Esophagus muscularis mucosa (tissue), 3 donors: ENCODE data around the gene TLR2.

Experiments used
- CTCF ChIP-seq, 3 experiments: fragments of 200-600 bp in 2 of 3; fragments of 450-650 bp in 1 of 3; sonication (generic) in 2 of 3; IDR thresholded peaks; one replicate each; pipeline ENCODE4 v1.5.1; 2017 to 2019; ENCODE audit warnings: antibody characterized with exemption in 3 of 3, mild to moderate bottlenecking in 2 of 3, moderate library complexity in 1 of 3
- POLR2A ChIP-seq: fragments of 450-650 bp; IDR thresholded peaks from one replicate; pipeline ENCODE4 v1.6.1; 2017; ENCODE audit warnings: antibody characterized with exemption, moderate library complexity, mild to moderate bottlenecking, low read depth

- no peak for TF ChIP-seq CTCF (IDR thresholded peaks at IDR 0.05)
- no peak for TF ChIP-seq POLR2A
These were observed 4.6 kb upstream of the TLR2 start for GRCh38 chr4:153679486-153679885.
